ENCODE data around the gene TSHZ2.
"Not testable (repeated sequence)": the region's sequence is repeated elsewhere in the genome, so short reads cannot be mapped to it uniquely, and the experiment has no call there.

The TSHZ2 gene

GRCh38 chr20:53088786-53089185, 116.6 kb downstream of the TSHZ2 start:
- DNase-seq, result no peak

GRCh38 chr20:53089851-53090250, 117.7 kb downstream of the TSHZ2 start:
- not testable (repeated sequence) for DNase-seq

- no peak for DNase-seq
Observed at GRCh38 chr20:53091789-53092188, 119.6 kb downstream of the TSHZ2 start.

GRCh38 chr20:53092772-53093300, 120.7 kb downstream of the TSHZ2 start:
- DNase-seq, result no peak

GRCh38 chr20:53097371-53097770, 125.2 kb downstream of the TSHZ2 start:
- no peak for DNase-seq

- no peak for DNase-seq
Observed at GRCh38 chr20:53097791-53098190, 125.6 kb downstream of the TSHZ2 start.

GRCh38 chr20:53098621-53099020, 126.5 kb downstream of the TSHZ2 start:
- DNase-seq, result no peak

GRCh38 chr20:53099856-53100255, 127.7 kb downstream of the TSHZ2 start:
- DNase-seq, result no peak

GRCh38 chr20:53100476-53100911, 128.3 kb downstream of the TSHZ2 start:
- no peak for DNase-seq

- DNase-seq, result no peak
Observed at GRCh38 chr20:53101992-53102760, 130.0 kb downstream of the TSHZ2 start.

GRCh38 chr20:53103124-53103523, 131.0 kb downstream of the TSHZ2 start:
- DNase-seq, result no peak

GRCh38 chr20:53104884-53105283, 132.7 kb downstream of the TSHZ2 start:
- no peak for DNase-seq

GRCh38 chr20:53116733-53117132, 144.6 kb downstream of the TSHZ2 start:
- DNase-seq, result no peak

GRCh38 chr20:53122853-53123252, 150.7 kb downstream of the TSHZ2 start:
- no peak for DNase-seq

GRCh38 chr20:53124075-53124551, 152.0 kb downstream of the TSHZ2 start:
- DNase-seq, result no peak

- DNase-seq, result no peak
Observed at GRCh38 chr20:53124803-53125202, 152.6 kb downstream of the TSHZ2 start.

GRCh38 chr20:53126185-53126584, 154.0 kb downstream of the TSHZ2 start:
- no peak for DNase-seq

GRCh38 chr20:53127027-53127426, 154.9 kb downstream of the TSHZ2 start:
- DNase-seq, result no peak

- DNase-seq, result no peak
Observed at GRCh38 chr20:53128004-53128403, 155.8 kb downstream of the TSHZ2 start.

GRCh38 chr20:53129563-53129962, 157.4 kb downstream of the TSHZ2 start:
- no peak for DNase-seq

GRCh38 chr20:53130795-53131194, 158.6 kb downstream of the TSHZ2 start:
- DNase-seq, result no peak

- DNase-seq, result no peak
Observed at GRCh38 chr20:53133125-53133524, 161.0 kb downstream of the TSHZ2 start.

GRCh38 chr20:53133628-53134027, 161.5 kb downstream of the TSHZ2 start:
- DNase-seq, result no peak

- no peak for DNase-seq
Observed at GRCh38 chr20:53136473-53136872, 164.3 kb downstream of the TSHZ2 start.

Measured in stimulated activated CD4-positive, alpha-beta T cell treated with anti-CD3 and anti-CD28 coated beads, Interleukin-2, amount 100 ng/mL, for 24 hours (primary cell).